Esophagus squamous epithelium (tissue), 4 donors: Measurements from ENCODE around the gene STAMBPL1.

Source experiments
- POLR2A ChIP-seq, 4 donors: fragments of 450-650 bp; IDR thresholded peaks; one replicate each; pipeline ENCODE4 v1.6.1; 2017; ENCODE audit warnings: antibody characterized with exemption in 4 of 4, mild to moderate bottlenecking in 4 of 4, moderate library complexity in 3 of 4
- TF ChIP-seq, protein P1 (sequence below), 6 experiments: fragments of 450-650 bp in 4 of 6; fragments of 200-600 bp in 2 of 6; sonication (generic) in 2 of 6; IDR thresholded peaks; one replicate each; pipeline ENCODE4 v1.5.1; 2016 to 2019; ENCODE audit warnings: antibody characterized with exemption in 6 of 6, mild to moderate bottlenecking in 4 of 6, moderate library complexity in 4 of 6

DNA sequence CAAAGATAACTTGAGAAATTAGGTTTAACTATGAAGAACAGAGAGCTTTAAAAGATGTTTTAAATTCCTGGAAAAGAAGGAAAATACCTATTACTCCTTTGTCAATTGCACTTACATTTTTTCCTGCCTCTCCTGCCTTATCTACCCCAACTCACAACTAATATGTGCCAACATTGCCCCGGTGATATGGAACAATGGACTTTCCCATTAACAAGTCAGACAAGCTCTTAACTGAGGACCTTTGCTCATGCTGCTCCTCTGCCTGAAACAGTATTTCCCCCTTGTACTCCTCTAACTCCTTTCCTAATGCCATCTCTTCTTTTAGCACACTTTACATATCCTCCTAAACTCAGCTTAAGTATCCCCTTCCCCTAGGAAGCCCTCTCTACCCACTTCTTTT is 77.3 kb downstream of the STAMBPL1 start:
- TF ChIP-seq, protein P1, sequence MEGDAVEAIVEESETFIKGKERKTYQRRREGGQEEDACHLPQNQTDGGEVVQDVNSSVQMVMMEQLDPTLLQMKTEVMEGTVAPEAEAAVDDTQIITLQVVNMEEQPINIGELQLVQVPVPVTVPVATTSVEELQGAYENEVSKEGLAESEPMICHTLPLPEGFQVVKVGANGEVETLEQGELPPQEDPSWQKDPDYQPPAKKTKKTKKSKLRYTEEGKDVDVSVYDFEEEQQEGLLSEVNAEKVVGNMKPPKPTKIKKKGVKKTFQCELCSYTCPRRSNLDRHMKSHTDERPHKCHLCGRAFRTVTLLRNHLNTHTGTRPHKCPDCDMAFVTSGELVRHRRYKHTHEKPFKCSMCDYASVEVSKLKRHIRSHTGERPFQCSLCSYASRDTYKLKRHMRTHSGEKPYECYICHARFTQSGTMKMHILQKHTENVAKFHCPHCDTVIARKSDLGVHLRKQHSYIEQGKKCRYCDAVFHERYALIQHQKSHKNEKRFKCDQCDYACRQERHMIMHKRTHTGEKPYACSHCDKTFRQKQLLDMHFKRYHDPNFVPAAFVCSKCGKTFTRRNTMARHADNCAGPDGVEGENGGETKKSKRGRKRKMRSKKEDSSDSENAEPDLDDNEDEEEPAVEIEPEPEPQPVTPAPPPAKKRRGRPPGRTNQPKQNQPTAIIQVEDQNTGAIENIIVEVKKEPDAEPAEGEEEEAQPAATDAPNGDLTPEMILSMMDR (IDR thresholded peaks at IDR 0.05), result no peak
- TF ChIP-seq POLR2A (IDR thresholded peaks at IDR 0.05), result no peak
